GM18909 (cell line): ENCODE data around the gene NOL4.

Source experiments
- ATAC-seq: cut with Tn5 transposase; IDR thresholded peaks from one replicate; pipeline ENCODE4 v1.9.1; 2021; ENCODE audit warnings: mild to moderate bottlenecking; ENCODE audit not compliant: unreplicated experiment, poor library complexity

Gene NOL4

GRCh38 chr18:34203866-34204265 lies 20.8 kb downstream of the NOL4 start:
- ATAC-seq, result no peak

DNA sequence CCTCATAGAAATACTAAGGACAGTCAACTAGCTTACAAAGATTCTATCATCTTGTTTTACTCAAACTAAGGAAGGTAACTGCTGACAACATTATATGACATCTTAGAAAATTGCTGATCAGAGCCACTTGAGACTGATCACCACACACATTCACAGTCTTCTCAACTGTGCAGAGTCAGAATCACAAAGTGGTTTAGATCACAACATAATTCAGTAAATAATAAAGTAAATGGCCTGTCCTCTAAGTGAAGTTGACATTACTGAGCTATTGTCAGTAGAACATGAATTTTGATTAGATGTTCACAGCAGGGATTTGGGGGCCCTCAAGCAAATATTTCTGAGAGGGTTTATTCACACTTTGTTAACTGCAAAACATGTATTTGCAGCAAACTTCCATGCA lies 28.5 kb downstream of the NOL4 start:
- no peak for ATAC-seq

GRCh38 chr18:34194239-34194638 lies 30.5 kb downstream of the NOL4 start:
- no peak for ATAC-seq

DNA sequence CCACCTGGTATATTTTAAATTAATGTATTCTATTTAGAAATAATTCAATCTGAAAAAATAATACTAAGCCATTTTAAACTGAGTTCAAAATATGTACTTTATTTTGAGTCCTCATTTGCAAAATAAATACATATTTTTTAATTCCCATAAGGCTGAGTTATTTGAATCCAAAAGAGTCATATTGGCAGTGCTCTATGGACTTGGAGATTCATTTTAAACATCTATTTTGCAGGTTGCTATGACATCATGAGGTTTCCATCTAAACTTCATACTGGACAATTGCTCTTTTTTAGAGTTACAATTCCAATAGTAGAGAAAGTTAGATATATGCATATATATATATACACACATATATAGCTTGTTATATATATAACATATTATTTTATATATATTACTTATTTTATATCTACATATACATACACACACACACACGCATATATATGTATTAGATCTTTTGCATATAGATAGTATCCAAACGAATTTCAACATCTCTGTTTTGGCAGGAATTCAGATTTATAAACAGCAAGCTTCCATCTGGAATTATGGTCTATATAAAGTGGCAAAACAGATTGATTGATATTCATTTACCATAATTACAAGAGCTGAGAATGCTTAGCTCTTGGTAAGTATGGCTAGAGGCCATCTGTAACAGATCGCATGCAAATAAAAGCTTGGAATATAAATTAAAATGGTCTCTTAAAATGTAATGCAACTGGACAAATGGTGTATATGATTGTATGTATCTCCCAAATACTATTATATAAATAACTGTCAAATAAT lies 34.9 kb downstream of the NOL4 start:
- no peak for ATAC-seq
